Skeletal muscle tissue (tissue), 4 donors: ENCODE measurements around the gene FMN2. TPM values are rescaled to one million over a fixed set of nuclear protein-coding genes. Genes with fewer than 3 reads are reported as not detected.

ENCODE experiments used
- H3K27ac ChIP-seq: one replicate; pipeline ENCODE4 v1.7.0; 2013; ENCODE audit warnings: mild to moderate bottlenecking, low read depth, low read length, inconsistent platforms
- H3K27me3 ChIP-seq, 3 donors: one replicate each; pipeline ENCODE4 v1.7.0; 2013; ENCODE audit warnings: low read length in 3 of 3; ENCODE audit not compliant: control insufficient read depth in 3 of 3, insufficient read depth in 3 of 3
- H3K36me3 ChIP-seq, 3 donors: one replicate each; pipeline ENCODE4 v1.7.0; 2013; ENCODE audit warnings: low read length in 3 of 3; ENCODE audit not compliant: control insufficient read depth in 3 of 3, insufficient read depth in 3 of 3
- H3K4me1 ChIP-seq, 3 donors: one replicate each; pipeline ENCODE4 v1.7.0; 2013; ENCODE audit warnings: low read length in 3 of 3, mild to moderate bottlenecking in 3 of 3; ENCODE audit not compliant: control insufficient read depth in 3 of 3, insufficient read depth in 3 of 3
- H3K4me3 ChIP-seq, 3 donors: one replicate each; pipeline ENCODE4 v1.7.0; 2013; ENCODE audit warnings: low read length in 3 of 3
- H3K9ac ChIP-seq, 3 donors: one replicate each; pipeline ENCODE4 v1.7.0; 2013; ENCODE audit warnings: low read length in 3 of 3, mild to moderate bottlenecking in 3 of 3, moderate library complexity in 2 of 3, low read depth in 1 of 3
- H3K9me3 ChIP-seq, 3 donors: one replicate each; pipeline ENCODE4 v1.7.0; 2013; ENCODE audit warnings: low read length in 3 of 3; ENCODE audit not compliant: control insufficient read depth in 3 of 3
- total RNA-seq: library from RNA; depleted of rRNA; stranded (reverse); fragments of >200 nt; gene quantifications from one replicate; pipeline ENCODE4 v1.2.3, GENCODE V29; 2014
- donor health status: Osteomylitis.

Gene FMN2
- total RNA-seq, 1 donor from 2014 or later: 2.1 TPM

GRCh38 chr1:240284656-240285414, 193.2 kb downstream of the FMN2 start:
- H3K9ac ChIP-seq: no peak overlapping the region

GRCh38 chr1:240285540-240285939, 193.9 kb downstream of the FMN2 start:
- H3K9ac ChIP-seq: no peak overlapping the region
- no peak overlapping the region for H3K27ac ChIP-seq
- H3K4me3 ChIP-seq: no peak overlapping the region
- H3K27me3 ChIP-seq: no peaks in the 10 kb centered on the region
- H3K4me1 ChIP-seq: no peaks in the 10 kb centered on the region
- H3K36me3 ChIP-seq: no peaks in the 10 kb centered on the region
- no peaks in the 10 kb centered on the region for H3K9me3 ChIP-seq

More at GRCh38 chr1:240284656-240285414, 193.2 kb downstream of the FMN2 start:
- Histone ChIP-seq H3K4me1 (no peaks in the 10 kb centered on the region), H3K27ac (no peak overlapping the region), H3K36me3 (no peaks in the 10 kb centered on the region), H3K9me3 (no peaks in the 10 kb centered on the region), H3K4me3 (no peak overlapping the region), H3K27me3 (no peaks in the 10 kb centered on the region)

GRCh38 chr1:240287722-240288121, 196.0 kb downstream of the FMN2 start:
- H3K27ac ChIP-seq: no peak overlapping the region
- no peaks in the 10 kb centered on the region for H3K4me1 ChIP-seq
- H3K9ac ChIP-seq: no peak overlapping the region
- H3K27me3 ChIP-seq: no peaks in the 10 kb centered on the region
- no peaks in the 10 kb centered on the region for H3K9me3 ChIP-seq
- no peaks in the 10 kb centered on the region for H3K36me3 ChIP-seq
- no peak overlapping the region for H3K4me3 ChIP-seq

- no peak overlapping the region for H3K9ac ChIP-seq
- no peak overlapping the region for H3K4me3 ChIP-seq
- H3K27ac ChIP-seq: no peak overlapping the region
- no peaks in the 10 kb centered on the region for H3K27me3 ChIP-seq
- H3K4me1 ChIP-seq: no peaks in the 10 kb centered on the region
- H3K36me3 ChIP-seq: no peaks in the 10 kb centered on the region
- H3K9me3 ChIP-seq: peaks cover 0 to 4% (median 0%) of the 10 kb centered on the region in 3 donors
Measured at GRCh38 chr1:240293706-240294105, 202.0 kb downstream of the FMN2 start.

- no peak overlapping the region for H3K4me3 ChIP-seq
- no peaks in the 10 kb centered on the region for H3K4me1 ChIP-seq
Measured at GRCh38 chr1:240294566-240294965, 202.9 kb downstream of the FMN2 start.

GRCh38 chr1:240295811-240296210, 204.1 kb downstream of the FMN2 start:
- H3K9ac ChIP-seq: no peak overlapping the region
- H3K36me3 ChIP-seq: no peaks in the 10 kb centered on the region
- H3K27me3 ChIP-seq: no peaks in the 10 kb centered on the region
- H3K4me3 ChIP-seq: no peak overlapping the region
- no peaks in the 10 kb centered on the region for H3K4me1 ChIP-seq
- H3K27ac ChIP-seq: no peak overlapping the region
- H3K9me3 ChIP-seq: peaks cover 0 to 4% (median 0%) of the 10 kb centered on the region in 3 donors

More at GRCh38 chr1:240294566-240294965, 202.9 kb downstream of the FMN2 start:
- no peaks in the 10 kb centered on the region for H3K36me3 ChIP-seq
- H3K27ac ChIP-seq: no peak overlapping the region
- peaks cover 0 to 4% (median 0%) of the 10 kb centered on the region in 3 donors for H3K9me3 ChIP-seq
- H3K27me3 ChIP-seq: no peaks in the 10 kb centered on the region
- H3K9ac ChIP-seq: no peak overlapping the region

- H3K4me3 ChIP-seq: no peak overlapping the region
- no peaks in the 10 kb centered on the region for H3K4me1 ChIP-seq
- H3K27me3 ChIP-seq: no peaks in the 10 kb centered on the region
- H3K27ac ChIP-seq: no peak overlapping the region
- no peak overlapping the region for H3K9ac ChIP-seq
- no peaks in the 10 kb centered on the region for H3K9me3 ChIP-seq
- no peaks in the 10 kb centered on the region for H3K36me3 ChIP-seq
Measured at GRCh38 chr1:240304466-240304865, 212.8 kb downstream of the FMN2 start.

GRCh38 chr1:240306673-240307072, 215.0 kb downstream of the FMN2 start:
- Histone ChIP-seq H3K36me3 (no peaks in the 10 kb centered on the region), H3K9ac (no peak overlapping the region), H3K9me3 (no peaks in the 10 kb centered on the region), H3K27ac (no peak overlapping the region), H3K4me3 (no peak overlapping the region), H3K27me3 (no peaks in the 10 kb centered on the region), H3K4me1 (no peaks in the 10 kb centered on the region)

GRCh38 chr1:240308096-240308495, 216.4 kb downstream of the FMN2 start:
- Histone ChIP-seq H3K9ac (no peak overlapping the region), H3K27ac (no peak overlapping the region), H3K27me3 (no peaks in the 10 kb centered on the region), H3K4me3 (no peak overlapping the region), H3K9me3 (no peaks in the 10 kb centered on the region), H3K4me1 (no peaks in the 10 kb centered on the region), H3K36me3 (no peaks in the 10 kb centered on the region)

GRCh38 chr1:240309769-240310168, 218.1 kb downstream of the FMN2 start:
- H3K27me3 ChIP-seq: no peaks in the 10 kb centered on the region
- H3K9me3 ChIP-seq: no peaks in the 10 kb centered on the region
- no peak overlapping the region for H3K27ac ChIP-seq
- H3K36me3 ChIP-seq: no peaks in the 10 kb centered on the region
- H3K4me1 ChIP-seq: no peaks in the 10 kb centered on the region
- H3K4me3 ChIP-seq: no peak overlapping the region
- H3K9ac ChIP-seq: no peak overlapping the region
